Activated B cell treated with CpG ODN at 0.5 μM for 24 hours (primary cell): Measurements from ENCODE around the gene AGTRAP. TPM values are rescaled to one million over a fixed set of nuclear protein-coding genes. Genes with fewer than 3 reads are reported as not detected.

ENCODE experiments used
- ATAC-seq: fragments of 200-7000 bp; cut with Tn5 transposase; one replicate; pipeline ENCODE4 v1.10.0; 2021; ENCODE audit warnings: low read depth, mild to moderate bottlenecking, moderate library complexity
- CTCF ChIA-PET: fragments of 350-600 bp; sonication (Branson Sonifier 250); formaldehyde crosslinking; loops from one replicate; lab custom pipeline; 2021; ENCODE audit warnings: antibody characterized with exemption; lab: Charles Lee
- POLR2A ChIA-PET: fragments of 350-600 bp; sonication (Branson Sonifier 250); formaldehyde crosslinking; loops from one replicate; lab custom pipeline; 2021; ENCODE audit warnings: antibody characterized with exemption; lab: Charles Lee
- DNase-seq: peaks from one replicate; pipeline ENCODE4 v3.0.0; 2022
- H3K27ac Mint-ChIP-seq: one replicate; pipeline ENCODE4 v1.8.0; 2020; ENCODE audit warnings: mixed read lengths
- H3K27me3 Mint-ChIP-seq: one replicate; pipeline ENCODE4 v1.8.0; 2021; ENCODE audit warnings: mixed read lengths
- H3K36me3 Mint-ChIP-seq: one replicate; pipeline ENCODE4 v1.8.0; 2021; ENCODE audit warnings: low read depth, mixed read lengths
- H3K4me1 Mint-ChIP-seq: one replicate; pipeline ENCODE4 v1.8.0; 2021; ENCODE audit warnings: mixed read lengths
- H3K4me3 Mint-ChIP-seq: one replicate; pipeline ENCODE4 v1.8.0; 2020; ENCODE audit warnings: mild to moderate bottlenecking, mixed read lengths
- H3K9me3 Mint-ChIP-seq: one replicate; pipeline ENCODE4 v1.8.0; 2020; ENCODE audit warnings: mixed read lengths
- CTCF ChIP-seq: fragments of 200-600 bp; IDR thresholded peaks from one replicate; pipeline ENCODE4 v1.8.0; 2022; ENCODE audit warnings: antibody characterized with exemption, mild to moderate bottlenecking
- intact Hi-C: fragments of 100-400 bp; cut with micrococcal nuclease; formaldehyde crosslinking; loops from one replicate; pipeline ENCODE4 v1.15.1; 2024
- total RNA-seq: library from RNA; stranded (reverse); gene quantifications from 2 replicates; pipeline ENCODE4 v1.2.3, GENCODE V29; 2022

AGTRAP gene
- total RNA-seq, 1 donor from 2014 or later, result 13.9 TPM

DNA sequence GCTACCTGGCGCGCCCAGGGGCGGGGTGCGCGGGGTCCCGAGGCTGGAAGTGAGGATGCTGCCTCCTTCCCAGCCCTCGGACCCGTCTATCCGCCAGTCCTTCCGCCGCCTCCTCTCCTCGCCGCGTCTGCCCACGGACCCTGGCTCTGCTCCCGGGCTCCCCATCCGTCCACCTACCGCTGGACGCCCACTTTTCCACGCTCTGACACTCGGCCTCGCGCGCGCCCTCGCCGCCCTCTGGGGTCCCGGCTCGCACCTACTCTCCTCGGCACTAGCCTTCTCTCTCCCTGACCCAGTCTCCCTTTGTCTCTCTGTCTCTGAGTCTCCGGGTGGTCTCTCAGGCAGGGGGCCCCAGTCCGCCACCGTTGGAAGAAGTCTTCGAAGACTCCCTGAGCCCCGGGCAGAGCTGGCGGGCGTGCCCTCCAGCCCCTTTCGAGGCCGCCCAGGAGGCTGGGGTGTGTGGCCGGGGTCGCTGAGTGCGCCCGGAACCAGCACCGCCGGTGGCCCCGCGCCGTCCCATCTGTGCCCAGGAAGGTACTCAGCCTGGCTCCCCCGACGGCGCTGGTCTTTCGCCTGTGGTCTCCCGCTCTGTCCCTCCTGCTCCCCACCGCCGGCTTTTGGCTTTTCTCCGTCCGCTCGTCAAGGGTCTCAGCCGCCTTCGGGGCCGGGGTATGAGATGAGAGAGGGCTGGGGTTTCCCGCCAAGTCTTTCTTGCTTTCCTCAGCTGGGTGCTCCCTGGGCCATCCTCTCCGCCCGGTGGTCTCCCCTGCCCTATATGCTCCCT, 43.8 kb upstream of the AGTRAP start:
- no peak for TF ChIP-seq CTCF
- intact Hi-C loops, result loop anchor here (2.0 kb wide), 1 partner anchor 27 kb away; no protein-coding TSS in a partner anchor
- Mint-ChIP-seq H3K27ac (no peak overlapping the region), H3K4me1 (peaks cover 16% of the 10 kb centered on the region), H3K9me3 (no peaks in the 10 kb centered on the region), H3K27me3 (peaks cover 46% of the 10 kb centered on the region), H3K4me3 (peak overlapping the region; percentile 61), H3K36me3 (no peaks in the 10 kb centered on the region)
- DNase-seq (no peak), ATAC-seq (no peak)
- ChIA-PET CTCF (no interaction called here), POLR2A (interaction anchor here (0.8 kb wide), 1 partner anchor 11 kb away, joined by 3 read pairs; no protein-coding TSS in a partner anchor)

DNA sequence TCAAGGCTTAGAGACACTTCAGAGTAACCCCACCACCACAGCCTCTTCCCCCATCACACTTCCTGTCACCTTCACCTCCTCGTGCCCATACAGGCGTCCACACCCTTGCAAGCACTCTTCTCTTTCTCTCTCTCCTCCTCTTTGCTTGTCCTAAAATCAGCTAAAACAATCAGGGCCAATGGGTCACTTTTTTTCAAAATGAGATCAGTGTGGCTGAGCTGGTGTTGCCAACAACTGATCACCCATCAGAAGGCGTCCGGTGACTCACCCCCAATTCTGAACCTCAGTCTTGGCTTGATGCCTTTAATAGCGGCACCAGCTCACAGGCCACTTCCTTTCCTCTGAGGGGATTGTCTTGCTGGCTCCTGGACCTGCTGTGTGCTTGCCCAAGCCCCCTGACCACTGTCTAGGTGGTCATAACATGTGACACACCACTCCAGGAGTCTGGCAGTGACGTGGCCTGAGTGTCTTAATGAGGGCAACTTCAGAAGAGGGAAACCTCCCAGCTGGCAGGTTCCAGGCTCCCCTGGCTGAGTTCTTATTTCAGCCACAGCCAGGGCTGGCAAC, 42.8 kb upstream of the AGTRAP start:
- peaks cover 16% of the 10 kb centered on the region for H3K4me1 Mint-ChIP-seq
- no peaks in the 10 kb centered on the region for H3K9me3 Mint-ChIP-seq
- H3K27ac Mint-ChIP-seq, result no peak overlapping the region
- peak overlapping the region; percentile 24 for H3K4me3 Mint-ChIP-seq
- peaks cover 42% of the 10 kb centered on the region for H3K27me3 Mint-ChIP-seq
- no peaks in the 10 kb centered on the region for H3K36me3 Mint-ChIP-seq
- ChIA-PET POLR2A (no interaction called here), CTCF (no interaction called here)
- peak; percentile 21 for ATAC-seq
- DNase-seq, result no peak
- no peak for TF ChIP-seq CTCF
- intact Hi-C loops, result no loop called here

DNA sequence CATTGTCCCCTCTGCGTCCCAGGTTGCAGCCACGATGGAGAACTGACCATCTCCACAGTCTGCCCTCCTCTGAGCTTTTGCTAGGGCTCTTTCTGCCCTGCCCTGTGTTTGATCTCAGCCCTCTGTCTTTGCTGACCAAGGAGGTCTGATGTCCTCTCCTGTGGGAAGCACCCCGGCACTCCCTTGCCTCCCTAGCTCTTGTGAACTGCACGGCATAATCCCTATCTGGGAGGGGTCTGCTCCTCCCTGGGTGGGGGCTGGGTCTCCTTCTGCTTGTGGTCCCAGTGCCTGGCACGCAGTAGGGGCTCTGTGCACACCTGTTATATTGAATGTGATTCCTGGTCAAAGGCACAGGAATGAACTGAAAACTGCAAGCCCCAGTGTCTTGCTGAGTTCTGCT, 42.0 kb upstream of the AGTRAP start:
- CTCF ChIA-PET, result no interaction called here
- ATAC-seq, result no peak
- H3K27me3 Mint-ChIP-seq, result peaks cover 42% of the 10 kb centered on the region

DNA sequence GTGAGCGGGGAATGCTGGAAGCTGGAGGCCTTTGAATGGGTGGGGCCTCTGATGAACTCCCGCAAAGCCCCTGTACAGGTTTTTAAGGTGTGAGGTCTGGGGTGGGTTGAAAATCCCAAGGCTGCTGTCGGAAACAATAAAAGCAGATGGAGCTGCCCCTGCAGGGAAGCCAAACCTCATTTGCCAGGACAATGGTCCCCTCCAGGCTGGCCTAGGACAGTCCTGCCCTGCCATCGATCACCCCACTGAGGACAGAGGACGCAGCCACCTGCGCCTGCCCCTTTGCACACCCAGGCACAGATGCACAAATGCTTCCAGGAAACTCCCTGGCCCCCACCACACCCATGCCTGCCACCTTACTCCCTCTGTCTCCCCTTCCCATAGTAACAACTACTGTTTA, 40.1 kb upstream of the AGTRAP start:
- H3K4me1 Mint-ChIP-seq, result peaks cover 10% of the 10 kb centered on the region
- no peaks in the 10 kb centered on the region for H3K9me3 Mint-ChIP-seq
- no peak for TF ChIP-seq CTCF
- no peak overlapping the region for H3K4me3 Mint-ChIP-seq
- H3K27me3 Mint-ChIP-seq, result peaks cover 26% of the 10 kb centered on the region
- intact Hi-C loops, result no loop called here
- no peaks in the 10 kb centered on the region for H3K36me3 Mint-ChIP-seq
- H3K27ac Mint-ChIP-seq, result no peak overlapping the region
- ATAC-seq (no peak), DNase-seq (no peak)
- CTCF ChIA-PET, result no interaction called here
- POLR2A ChIA-PET, result no interaction called here

More for the DNA sequence above, 42.0 kb upstream of the AGTRAP start:
- no peak for TF ChIP-seq CTCF
- no peaks in the 10 kb centered on the region for H3K36me3 Mint-ChIP-seq
- POLR2A ChIA-PET, result no interaction called here
- intact Hi-C loops, result no loop called here
- H3K9me3 Mint-ChIP-seq, result no peaks in the 10 kb centered on the region
- H3K4me1 Mint-ChIP-seq, result peaks cover 16% of the 10 kb centered on the region
- DNase-seq, result no peak
- no peak overlapping the region for H3K27ac Mint-ChIP-seq
- no peak overlapping the region for H3K4me3 Mint-ChIP-seq

DNA sequence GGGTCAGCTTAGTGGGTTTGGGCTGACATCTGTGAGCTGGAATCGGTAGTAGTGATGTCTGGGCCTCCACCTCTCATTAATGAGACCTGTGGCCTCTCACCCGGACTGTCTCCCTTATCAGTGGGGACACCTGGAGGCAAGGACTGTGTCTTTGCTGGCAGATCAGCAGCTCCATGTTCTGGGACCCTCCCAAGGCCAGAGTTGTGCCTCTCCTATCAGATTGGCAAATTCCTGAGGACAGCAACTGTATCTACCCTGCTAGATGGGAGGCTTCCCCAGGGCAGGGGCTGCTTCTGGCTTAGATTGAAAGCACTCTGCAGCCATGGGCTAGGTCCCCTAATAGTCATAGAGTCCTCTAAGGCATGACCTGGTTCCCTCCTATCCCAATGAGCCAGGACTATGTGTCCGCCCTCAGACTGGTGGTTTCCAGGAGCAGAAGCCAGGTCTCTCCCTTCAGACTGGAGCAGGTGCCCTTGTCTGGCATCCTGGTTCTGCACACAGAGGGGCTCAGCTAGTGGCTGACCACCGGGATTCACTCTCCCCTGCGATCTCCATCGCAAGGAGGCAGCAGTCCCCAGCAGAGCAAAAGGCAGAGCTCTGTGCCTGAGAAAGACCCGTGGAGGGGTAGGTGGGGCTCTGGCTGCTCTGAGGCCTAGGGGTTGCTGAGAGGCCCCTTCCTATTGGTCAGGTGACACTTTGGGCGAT, 38.6 kb upstream of the AGTRAP start:
- no peaks in the 10 kb centered on the region for H3K9me3 Mint-ChIP-seq
- peaks cover 6% of the 10 kb centered on the region for H3K4me1 Mint-ChIP-seq
- ChIA-PET CTCF (interaction anchor here (0.6 kb wide), 1 partner anchor 34 kb away, joined by 3 read pairs; the partner anchor contains the start of gene FBXO6), POLR2A (no interaction called here)
- no peak for TF ChIP-seq CTCF
- peaks cover 24% of the 10 kb centered on the region for H3K27me3 Mint-ChIP-seq
- intact Hi-C loops, result no loop called here
- ATAC-seq (no peak), DNase-seq (no peak)
- H3K36me3 Mint-ChIP-seq, result no peaks in the 10 kb centered on the region
- no peak overlapping the region for H3K4me3 Mint-ChIP-seq
- no peak overlapping the region for H3K27ac Mint-ChIP-seq
